Measurements from ENCODE around the gene MYLK.

Gene MYLK

DNA sequence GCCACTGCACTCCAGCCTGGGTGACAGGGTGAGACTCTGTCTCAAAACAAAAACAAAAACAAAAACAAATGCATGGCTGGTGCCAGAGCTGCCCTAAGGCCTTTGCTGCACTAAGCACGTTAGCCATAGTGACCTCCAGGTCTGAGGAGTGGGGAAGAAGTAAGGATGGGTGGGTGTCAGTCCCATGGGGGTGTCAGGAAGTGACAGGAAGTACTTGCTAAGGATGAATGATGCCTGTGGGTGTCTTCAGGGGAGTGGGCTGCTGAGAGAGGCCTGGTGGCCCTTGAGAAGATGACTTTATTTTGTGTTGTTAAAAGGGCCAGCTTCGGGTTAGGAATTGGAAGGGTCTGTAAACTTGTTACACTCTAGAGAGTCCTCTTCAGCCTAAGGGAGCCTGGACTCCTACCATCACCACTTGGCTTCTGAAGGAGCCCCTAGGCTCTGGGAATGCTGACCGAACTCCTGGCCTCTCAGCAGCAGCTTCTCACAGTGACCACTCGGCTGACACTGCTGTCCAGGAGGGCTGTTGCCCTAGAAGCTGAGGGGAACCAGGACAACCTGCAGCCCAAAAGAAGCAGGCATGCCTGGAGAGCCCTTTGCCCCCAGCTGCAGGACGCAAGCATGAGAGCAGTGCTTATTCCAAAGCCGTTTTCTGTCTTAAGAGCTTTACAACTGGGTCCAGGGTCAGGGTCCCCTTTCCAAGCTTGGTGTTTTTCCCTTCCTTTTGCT, 116.4 kb downstream of the MYLK start:
- no peak for DNase-seq

- DNase-seq: no peak
Measured at GRCh38 chr3:123767009-123767372, 117.1 kb downstream of the MYLK start.

DNA sequence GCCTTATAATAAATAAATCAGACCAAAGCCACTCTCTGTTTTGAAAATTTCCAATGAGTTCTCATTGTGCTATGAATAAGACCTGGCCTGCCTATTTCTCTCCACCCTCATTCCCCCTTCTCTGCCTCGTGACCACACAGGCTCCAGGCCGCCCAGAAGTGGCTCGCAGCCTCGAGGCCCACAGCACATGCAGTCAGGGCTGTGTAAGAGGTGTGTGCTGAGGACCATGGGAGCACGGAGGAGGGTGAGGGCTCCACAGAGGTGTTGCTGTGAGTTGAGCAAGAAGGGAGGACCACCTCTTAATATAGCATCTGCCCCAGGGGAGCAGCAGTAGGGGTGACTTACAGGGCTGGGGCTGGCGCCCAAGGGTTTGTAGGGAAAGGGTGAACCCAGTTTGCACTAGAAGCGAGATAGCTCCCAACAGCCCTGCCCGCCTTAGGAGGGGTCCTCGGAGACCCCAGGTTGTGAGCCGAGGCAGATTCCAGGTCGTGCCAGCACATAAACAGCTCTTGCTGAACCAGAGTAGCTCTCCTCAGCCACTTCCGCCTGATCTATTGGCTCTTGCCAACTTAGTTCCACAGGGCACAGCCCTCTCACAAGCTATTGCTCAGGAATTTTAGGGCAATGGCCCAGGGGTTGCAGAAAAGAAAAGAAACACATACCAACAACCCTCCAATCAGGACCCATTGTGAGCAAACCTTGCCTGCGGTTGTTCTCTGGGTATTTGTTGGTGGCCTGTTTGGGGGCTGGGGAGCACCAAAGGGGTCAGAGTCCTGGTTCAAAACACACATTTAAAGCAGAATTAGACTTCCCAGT, 117.7 kb downstream of the MYLK start:
- no peak for DNase-seq

GRCh38 chr3:123765475-123766128, 118.5 kb downstream of the MYLK start:
- DNase-seq: no peak

GRCh38 chr3:123764647-123765046, 119.5 kb downstream of the MYLK start:
- DNase-seq: no peak

DNA sequence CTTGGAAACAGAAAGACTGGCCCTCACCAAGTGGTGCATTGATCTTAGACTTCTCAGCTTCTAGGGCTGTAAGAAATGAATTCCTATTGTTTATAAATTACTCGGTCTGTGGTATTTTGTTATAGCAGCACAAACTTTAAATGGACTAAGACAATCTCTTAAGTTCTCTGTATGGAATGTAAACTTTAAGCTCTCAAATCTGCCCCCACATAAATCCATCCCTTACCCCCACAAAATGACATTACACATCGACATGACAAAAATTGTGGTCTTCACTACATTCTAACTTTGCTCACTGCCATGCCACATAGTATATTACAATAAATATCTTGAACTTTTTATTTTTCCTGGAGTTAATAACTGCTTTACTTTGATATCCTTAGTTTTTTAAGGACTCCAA, 121.3 kb downstream of the MYLK start:
- no peak for DNase-seq

GRCh38 chr3:123760817-123761216, 123.3 kb downstream of the MYLK start:
- DNase-seq: no peak

GRCh38 chr3:123759871-123760270, 124.3 kb downstream of the MYLK start:
- no peak for DNase-seq

DNA sequence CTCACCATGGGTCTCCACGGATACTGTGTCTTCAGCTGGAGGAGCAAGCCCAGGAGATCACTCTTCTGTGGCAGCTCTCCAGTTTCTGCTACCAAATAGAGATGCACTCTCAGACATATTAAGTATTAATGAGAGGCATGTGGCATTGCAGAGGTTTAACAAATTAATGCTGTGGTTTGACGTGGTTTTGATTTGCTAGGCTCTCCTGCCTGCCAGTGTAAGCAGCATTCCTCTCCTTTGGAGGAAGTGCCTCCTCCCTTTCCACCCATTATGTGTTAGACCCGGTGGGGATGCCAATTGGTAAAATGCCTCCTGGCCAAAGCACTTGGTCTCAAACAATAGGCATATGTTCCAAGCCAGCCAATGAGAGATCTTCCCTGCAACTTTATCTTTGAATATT, 124.8 kb downstream of the MYLK start:
- DNase-seq: no peak

GRCh38 chr3:123758081-123758564, 126.0 kb downstream of the MYLK start:
- no peak for DNase-seq

DNA sequence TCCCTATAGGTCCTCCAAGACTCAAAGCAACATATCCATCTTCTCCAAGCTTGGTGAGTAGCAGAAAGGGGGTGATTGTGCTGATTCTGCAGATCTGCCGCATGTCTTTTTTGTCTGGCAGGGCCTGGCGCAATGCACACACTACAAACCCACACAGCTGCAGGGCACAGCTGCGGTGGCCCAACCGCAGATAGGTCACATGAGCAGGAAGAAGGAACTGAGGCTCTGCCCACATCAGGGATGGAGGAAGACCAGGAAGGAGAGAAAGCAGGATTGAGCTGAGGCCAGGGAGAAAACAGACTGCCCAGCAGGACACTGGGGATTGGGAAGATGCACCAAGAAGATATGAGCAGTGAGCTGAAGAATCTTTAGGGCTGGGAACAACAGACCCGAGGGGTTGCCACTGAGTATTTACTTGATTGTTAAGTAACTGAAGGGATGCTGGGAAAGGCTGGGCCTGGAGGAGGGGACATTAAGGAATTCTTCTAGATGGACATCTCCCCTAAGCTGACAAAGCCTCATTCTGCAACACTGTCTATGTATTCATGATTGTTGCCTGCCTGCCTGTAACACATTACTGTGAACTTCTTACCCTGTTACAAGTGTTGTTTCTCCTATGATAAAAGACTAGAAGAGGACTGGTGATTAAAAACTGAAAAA, 126.7 kb downstream of the MYLK start:
- DNase-seq: peak; percentile 42

DNA sequence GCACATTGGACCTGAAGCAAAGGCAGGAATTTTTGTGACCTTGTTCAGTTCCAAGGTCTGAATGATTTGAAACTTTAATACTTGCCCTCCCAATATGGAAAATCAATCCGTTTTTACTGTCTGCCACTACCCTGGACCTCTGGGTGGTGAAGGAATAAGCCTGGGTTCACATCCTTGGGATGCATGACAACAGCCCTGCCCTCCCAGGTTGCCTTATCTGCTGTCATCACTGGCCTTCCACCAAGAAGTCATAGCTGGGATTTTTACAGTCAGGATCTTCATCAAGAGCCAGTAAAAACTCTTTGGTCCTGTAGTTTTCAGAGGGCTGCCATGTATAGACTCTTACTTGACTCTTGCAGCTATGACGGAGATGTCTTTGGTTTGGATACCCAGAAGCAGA, 128.6 kb downstream of the MYLK start:
- DNase-seq: no peak

GRCh38 chr3:123755085-123755484, 129.0 kb downstream of the MYLK start:
- no peak for DNase-seq

DNA sequence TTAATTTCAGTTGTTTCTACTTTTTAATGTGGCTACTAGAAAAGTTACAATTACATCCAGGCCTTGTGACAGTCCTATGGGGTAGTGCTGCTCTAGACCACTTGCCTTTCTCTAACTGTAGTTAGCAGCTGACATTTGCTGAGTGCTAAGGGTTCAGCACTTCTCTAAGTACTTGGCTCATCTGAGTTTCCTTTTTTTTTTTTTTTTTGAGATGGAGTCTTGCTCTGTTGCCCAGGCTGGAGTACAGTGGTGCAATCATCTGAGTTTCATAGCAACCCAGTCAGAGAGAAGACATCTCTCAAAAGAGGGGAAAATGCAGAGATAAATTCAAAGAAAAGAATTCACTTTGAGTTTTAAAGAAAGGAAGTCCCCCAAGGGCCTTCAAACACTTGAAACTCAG, 130.8 kb downstream of the MYLK start:
- DNase-seq: no peak

DNA sequence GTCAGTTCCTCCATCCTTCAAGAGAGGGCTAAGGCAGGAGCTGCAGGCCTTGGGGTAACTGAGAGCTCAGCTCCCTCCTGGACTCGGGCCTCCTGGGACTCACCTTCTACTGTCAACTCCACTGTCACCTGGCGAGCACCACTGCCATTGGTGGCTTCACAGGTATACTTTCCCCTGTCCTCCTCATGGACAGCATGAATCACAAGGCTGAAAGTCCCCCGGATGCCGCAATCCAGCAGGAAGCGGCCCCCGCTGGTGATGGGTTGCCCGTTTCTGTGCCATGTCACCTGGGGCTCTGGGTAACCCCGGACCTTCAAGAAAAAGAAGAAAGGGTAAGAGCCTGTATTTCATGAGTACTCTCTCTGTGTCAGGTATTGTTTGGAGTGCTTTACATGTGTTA, 131.9 kb downstream of the MYLK start:
- DNase-seq: no peak

DNA sequence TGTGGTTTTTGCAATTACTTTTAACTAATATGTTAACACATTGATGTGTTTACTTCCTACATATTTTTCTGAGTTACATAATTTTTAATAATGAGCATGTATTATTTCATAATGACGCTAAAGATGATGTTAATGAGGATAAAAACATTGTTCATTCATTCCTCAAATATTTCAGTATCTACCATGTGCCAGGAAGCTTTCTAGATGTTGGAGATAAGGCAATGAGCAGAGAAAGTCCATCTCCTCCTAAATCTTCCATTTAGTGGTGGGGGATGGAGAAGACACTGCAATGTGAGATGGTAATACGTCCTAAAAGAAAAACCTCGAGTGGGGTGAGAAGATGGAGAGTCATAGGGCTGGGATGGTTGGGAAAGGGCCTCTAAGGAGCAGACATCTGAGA, 132.7 kb downstream of the MYLK start:
- no peak for DNase-seq

DNA sequence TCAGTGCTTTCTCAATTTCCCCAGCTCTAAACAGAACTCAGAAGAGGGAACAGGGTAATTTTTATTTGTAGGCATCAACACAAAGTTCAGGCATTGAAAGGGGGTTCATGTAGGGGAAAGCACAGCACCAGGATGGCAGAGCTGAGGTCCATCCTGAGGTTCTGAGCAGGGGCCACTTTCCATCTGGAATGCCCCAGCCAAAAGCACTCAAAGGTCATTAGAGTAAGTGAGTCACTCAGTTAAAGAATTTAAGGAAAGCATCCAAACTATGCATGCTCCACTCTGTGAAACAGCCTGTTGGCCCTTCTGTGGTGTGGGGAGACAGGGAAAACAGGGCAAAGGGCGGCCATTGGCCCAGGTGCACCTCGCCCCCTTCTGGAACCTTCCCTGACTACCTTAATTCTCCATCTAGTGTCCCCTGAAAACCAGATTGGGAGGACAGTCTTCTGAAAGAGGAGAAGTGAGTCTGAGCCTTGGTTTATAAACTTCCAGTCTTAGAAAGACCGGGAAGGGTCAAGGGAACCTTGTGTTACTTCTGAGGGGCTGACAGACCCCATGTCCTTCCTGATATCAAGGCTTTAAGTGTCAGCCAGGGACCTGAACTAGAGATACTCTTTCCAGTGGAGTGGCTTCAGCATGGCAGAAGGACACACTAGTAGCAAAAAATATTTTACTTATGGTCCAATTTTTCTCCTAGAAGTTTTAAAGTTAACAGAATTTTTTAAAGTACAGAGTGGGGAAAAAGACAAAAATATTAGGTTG, 133.3 kb downstream of the MYLK start:
- no peak for DNase-seq

DNA sequence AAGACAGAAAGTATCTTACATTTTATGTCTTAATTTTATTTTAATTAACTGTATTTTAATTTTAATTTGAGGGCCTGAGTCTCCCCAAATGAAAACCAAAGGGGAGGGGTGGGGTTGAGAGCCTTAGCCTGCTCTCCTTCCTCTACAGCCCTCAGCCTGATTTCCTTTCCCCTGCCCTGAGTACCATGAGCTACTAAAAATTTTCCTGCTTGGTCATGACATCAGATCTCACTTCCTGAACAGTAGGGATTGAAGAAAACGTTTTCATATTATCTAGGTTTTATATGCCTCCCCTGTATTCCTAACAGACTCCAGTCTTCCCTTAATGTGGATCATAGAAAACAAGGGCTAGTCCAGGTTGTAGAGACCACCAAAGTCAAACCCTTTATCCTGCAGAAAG, 133.9 kb downstream of the MYLK start:
- no peak for DNase-seq

DNA sequence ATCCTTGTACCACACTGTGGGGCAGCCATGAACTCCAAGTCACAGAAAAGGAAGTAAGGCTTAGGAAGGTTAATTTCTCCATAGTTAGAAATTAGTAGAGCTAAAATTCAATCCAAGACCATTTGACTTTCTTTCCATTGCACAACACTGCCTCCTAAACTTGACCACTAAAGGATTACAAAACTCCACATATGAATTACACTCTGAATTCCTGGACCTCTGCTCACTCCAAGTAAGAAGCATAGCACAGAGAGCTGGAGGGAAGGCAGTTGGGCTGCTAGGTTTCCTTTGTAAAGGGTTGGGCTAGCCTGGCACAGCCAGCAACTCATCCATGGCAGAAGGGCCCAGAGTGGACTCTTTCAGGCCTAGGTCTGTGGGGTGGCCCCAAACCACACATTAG, 134.4 kb downstream of the MYLK start:
- DNase-seq: no peak

GRCh38 chr3:123745184-123745855, 138.8 kb downstream of the MYLK start:
- no peak for DNase-seq

DNA sequence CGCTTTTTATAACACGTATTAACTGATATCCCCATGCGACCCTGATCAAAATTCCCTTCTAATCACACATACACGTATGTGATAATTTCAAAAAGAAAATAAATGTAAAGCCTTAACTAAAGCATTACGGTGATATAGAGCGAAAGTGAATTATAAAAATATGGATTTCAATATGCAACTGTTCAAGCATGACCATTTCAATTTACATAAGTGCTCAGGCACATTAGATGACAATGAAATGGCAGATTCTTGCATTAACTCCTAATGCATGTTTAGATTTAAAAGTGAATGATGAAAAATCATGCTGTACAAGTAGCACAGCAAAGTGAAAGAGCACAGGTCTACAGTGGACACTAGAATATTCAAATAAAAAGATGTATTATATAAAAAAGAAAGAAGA, 140.1 kb downstream of the MYLK start:
- no peak for DNase-seq

- DNase-seq: no peak
Measured at GRCh38 chr3:123743121-123743520, 141.0 kb downstream of the MYLK start.

All from activated CD4-positive, alpha-beta T cell treated with anti-CD3 and anti-CD28 coated beads, Interleukin-10, Interleukin-2, amounts not matched to agents 100 ng/mL and 50 ng/mL, durations not matched to agents 16 hours and 8 hours (primary cell).